ENCODE data around the gene GPX4.

GRCh38 chr19:1102407-1103131 lies 1.2 kb upstream of the GPX4 start:
- TF ChIP-seq CTCF (IDR thresholded peaks at IDR 0.05) (no peak), EP300 (IDR thresholded peaks at IDR 0.05) (no peak), POLR2A (IDR thresholded peaks at IDR 0.05) (no peak)

Data from stomach (tissue), 4 donors.